K562 (cell line): ENCODE measurements around the gene MEF2D. TPM values are rescaled to one million over a fixed set of nuclear protein-coding genes. Genes with fewer than 3 reads are reported as not detected.
A peak's percentile ranks its signal among the peaks of the same experiment; 100 is the strongest.

Experiments used
- ATAC-seq: fragments of 200-7000 bp; cut with Tn5 transposase; 3 replicates; pipeline ENCODE4 v1.9.1; 2020; ENCODE audit warnings: moderate library complexity
- BruUV-seq: library from RNA; stranded (reverse); fragments of 400-500 nt; replicated peaks from 2 replicates; lab custom pipeline; 2021; lab: Mats Ljungman, UMichigan
- CTCF ChIA-PET: fragments of 300-600 bp; formaldehyde crosslinking; extraction: SDS; loops from one replicate; lab custom pipeline; 2021; ENCODE audit warnings: low intra/inter-chr PET ratio; lab: Yijun Ruan, JAX
- POLR2A ChIA-PET: fragments of 300-600, 350-650 bp; sonication (Branson Sonifier 250); formaldehyde crosslinking; extraction: SDS; loops from one replicate; lab custom pipeline; 2021; ENCODE audit warnings: antibody characterized with exemption, inconsistent platforms; lab: Yijun Ruan, JAX
- DNase-seq, 4 experiments: peaks; one replicate each; pipeline versions ENCODE4 v3.0.0 to v3.0.0-alpha.2; 2011 to 2018; ENCODE audit warnings: low spot score in 3 of 4, mixed read lengths in 3 of 4; ENCODE audit errors: extremely low read depth in 1 of 4
- FAIRE-seq: peaks from 2 replicates; lab custom pipeline; 2011; peaks lifted over from hg19 to GRCh38; lab: Jason Lieb, UNC
- H2AFZ ChIP-seq: 2 replicates; pipeline ENCODE4 v1.6.0; 2011; ENCODE audit warnings: low read depth, low read length, control low read depth, inconsistent platforms
- H3K27ac ChIP-seq: fragments of 200-600 bp; 3 replicates; pipeline ENCODE4 v1.8.0; 2011; ENCODE audit warnings: low read depth, mild to moderate bottlenecking, control low read depth, inconsistent platforms, low read length, moderate library complexity, mixed read lengths; ENCODE audit errors: extremely low read depth
- H3K27me3 ChIP-seq, 2 experiments: fragments of 300-600 bp in 1 of 2; 2 replicates in 1 of 2; 3 replicates in 1 of 2; pipeline versions ENCODE4 v1.6.0 to v1.8.0; 2011; ENCODE audit warnings: inconsistent platforms in 2 of 2, low read length in 2 of 2, mild to moderate bottlenecking in 1 of 2, mixed read lengths in 1 of 2, moderate library complexity in 1 of 2; ENCODE audit not compliant: control insufficient read depth in 2 of 2, insufficient read depth in 2 of 2
- H3K36me3 ChIP-seq: fragments of 300-600 bp; 3 replicates; pipeline ENCODE4 v1.8.0; 2011; ENCODE audit warnings: mild to moderate bottlenecking, low read length, inconsistent platforms; ENCODE audit not compliant: control insufficient read depth, insufficient read depth
- H3K4me1 ChIP-seq, 2 experiments: fragments of 200-600 bp in 1 of 2; replicated peaks in 1 of 2; 2 replicates in 1 of 2; 3 replicates in 1 of 2; pipeline versions ENCODE4 v1.5.1 to v1.8.0; 2011; ENCODE audit warnings: inconsistent platforms in 2 of 2, low read length in 2 of 2, mild to moderate bottlenecking in 1 of 2, mixed read lengths in 1 of 2, moderate library complexity in 1 of 2; ENCODE audit not compliant: control insufficient read depth in 2 of 2, insufficient read depth in 2 of 2
- H3K4me2 ChIP-seq: 2 replicates; pipeline ENCODE4 v1.6.1; 2011; ENCODE audit warnings: low read length, control low read depth, inconsistent platforms, mixed read lengths; ENCODE audit not compliant: insufficient read depth
- H3K4me3 ChIP-seq: fragments of 200-600 bp; sonication (generic), shearing (Covaris generic); 2 replicates; pipeline ENCODE4 v1.5.1; 2016; ENCODE audit warnings: control low read depth, inconsistent platforms
- H3K79me2 ChIP-seq: fragments of 200-600 bp; 3 replicates; pipeline ENCODE4 v1.8.0; 2011; ENCODE audit warnings: low read length, inconsistent platforms; ENCODE audit not compliant: control insufficient read depth, insufficient read depth
- H3K9ac ChIP-seq, 2 experiments: 2 replicates each; pipeline versions ENCODE4 v1.6.0 to v1.6.1; 2011; ENCODE audit warnings: low read depth in 2 of 2, low read length in 2 of 2, control low read depth in 1 of 2, inconsistent platforms in 1 of 2, mild to moderate bottlenecking in 1 of 2, mixed read lengths in 1 of 2; ENCODE audit not compliant: insufficient read depth in 1 of 2
- H3K9me1 ChIP-seq: one replicate; pipeline ENCODE4 v1.6.0; 2011; ENCODE audit warnings: inconsistent platforms, mild to moderate bottlenecking, low read length, moderate library complexity; ENCODE audit not compliant: control insufficient read depth, insufficient read depth
- H3K9me3 ChIP-seq: replicated peaks from 2 replicates; pipeline ENCODE4 v1.5.1; 2011; ENCODE audit warnings: low read depth, low read length, inconsistent platforms; ENCODE audit not compliant: control insufficient read depth, insufficient read depth
- H4K20me1 ChIP-seq: replicated peaks from 2 replicates; pipeline ENCODE4 v1.6.1; 2011; ENCODE audit warnings: low read length, inconsistent platforms, mixed read lengths; ENCODE audit not compliant: control insufficient read depth, insufficient read depth
- CTCFL ChIP-seq: IDR thresholded peaks from 2 replicates; pipeline ENCODE4 v1.6.1; 2011; ENCODE audit warnings: borderline replicate concordance, low read depth, mild to moderate bottlenecking, moderate library complexity, low read length; ENCODE audit not compliant: insufficient read depth, poor library complexity, severe bottlenecking
- DIDO1 ChIP-seq: fragments of 450-650 bp; IDR thresholded peaks from 2 replicates; pipeline ENCODE4 v1.6.1; 2016; ENCODE audit warnings: low read depth, missing biosample characterization, missing genetic modification characterization
- FOXO4 ChIP-seq: fragments of 450-650 bp; formaldehyde crosslinking; IDR thresholded peaks from 2 replicates; pipeline ENCODE4 v1.4.0; 2020; ENCODE audit warnings: mild to moderate bottlenecking, moderate library complexity
- PHF8 ChIP-seq: fragments of 200-600 bp; sonication (generic); IDR thresholded peaks from 2 replicates; pipeline ENCODE4 v1.6.1; 2012; ENCODE audit warnings: mixed run types, mild to moderate bottlenecking, inconsistent platforms, low read length, moderate library complexity, borderline replicate concordance
- RFX1 ChIP-seq: fragments of 450-650 bp; IDR thresholded peaks from 2 replicates; pipeline ENCODE4 v1.6.1; 2016; ENCODE audit warnings: mild to moderate bottlenecking, moderate library complexity
- SMARCA5 ChIP-seq: fragments of 450-650 bp; IDR thresholded peaks from 2 replicates; pipeline ENCODE4 v1.6.1; 2016
- TOE1 ChIP-seq, 2 experiments: fragments of 450-650 bp in 1 of 2; sonication (generic) in 1 of 2; formaldehyde crosslinking in 1 of 2; IDR thresholded peaks; 2 replicates each; pipeline versions ENCODE4 v1.7.1 to v1.8.0; 2016 to 2022; ENCODE audit warnings: borderline replicate concordance in 2 of 2, mild to moderate bottlenecking in 2 of 2, antibody characterized with exemption in 1 of 2, inconsistent platforms in 1 of 2, low read depth in 1 of 2, missing genetic modification reagents in 1 of 2, moderate library complexity in 1 of 2
- VEZF1 ChIP-seq: fragments of 200-800 bp; sonication (Bioruptor generic); IDR thresholded peaks from 2 replicates; pipeline ENCODE4 v1.6.1; 2017; ENCODE audit warnings: missing genetic modification characterization, missing compliant biosample characterization
- ZBTB7A ChIP-seq: IDR thresholded peaks from 2 replicates; pipeline ENCODE4 v1.6.1; 2011; ENCODE audit warnings: low read depth, mild to moderate bottlenecking, low read length, moderate library complexity, borderline replicate concordance; ENCODE audit not compliant: control insufficient read depth
- ZNF143 ChIP-seq: sonication (generic); formaldehyde crosslinking; IDR thresholded peaks from 2 replicates; pipeline ENCODE4 v1.9.0; 2022; ENCODE audit warnings: mild to moderate bottlenecking, missing genetic modification reagents
- ZNF253 ChIP-seq: fragments of 250-450 bp; sonication (Bioruptor Pico); conservative IDR thresholded peaks from 2 replicates; pipeline ENCODE4 v1.6.1; 2021; ENCODE audit warnings: mild to moderate bottlenecking
- ZNF395 ChIP-seq: fragments of 200-800 bp; sonication (Bioruptor generic); IDR thresholded peaks from 2 replicates; pipeline ENCODE4 v1.6.1; 2017; ENCODE audit warnings: missing genetic modification characterization, missing compliant biosample characterization
- WGBS: fragments of 100-300 bp; shearing (Covaris generic); methylation state at CpG from one replicate; pipeline ENCODE4 v1.1.6; 2016; ENCODE audit warnings: low coverage, mixed read lengths; ENCODE audit not compliant: insufficient coverage; ENCODE audit errors: missing lambda C conversion rate; 5-methylcytosine and 5-hydroxymethylcytosine counted together
- in situ Hi-C: fragments of 300-500 bp; cut with MboI; formaldehyde crosslinking; loops from 4 replicates; pipeline ENCODE4 v1.15.0; 2018; ENCODE audit warnings: inconsistent platforms, mixed read lengths
- intact Hi-C: fragments of 100-400 bp; cut with micrococcal nuclease; formaldehyde crosslinking; loops from 2 replicates; pipeline ENCODE4 v1.14.2; 2022
- polyA plus RNA-seq, 8 experiments: library from polyadenylated mRNA; depleted of rRNA in 4 of 8; stranded (reverse) in 5 of 8; unstranded in 3 of 8; fragments of >200 nt; fragmentation: Nextera tagmentation in 2 of 8; fragmentation: Illumina TruSeq in 1 of 8; extraction: Ambion mirVana in 2 of 8; extraction: Trizol in 1 of 8; gene quantifications; 2 replicates each; pipeline versions ENCODE4 v1.2.1 to v1.2.3, GENCODE V29; 2011 to 2014; ENCODE audit warnings: inconsistent platforms in 1 of 8, missing spikeins in 1 of 8
- total RNA-seq, 7 experiments: library from RNA; depleted of rRNA in 6 of 7; stranded (reverse); fragments of >200 nt in 6 of 7; fragmentation: Illumina TruSeq in 2 of 7; extraction: Trizol in 2 of 7; gene quantifications; 2 replicates each; pipeline versions ENCODE4 v1.2.1 to v1.2.3, GENCODE V29; 2011 to 2021; ENCODE audit warnings: low replicate concordance in 1 of 7

The MEF2D gene
- total and polyA plus RNA-seq, 9 of the 15 experiments (the other 6 are each of a cell fraction or from before 2014, with no cell fraction given), result 0.10 to 19.5 (median 2.6) TPM

GRCh38 chr1:156508955-156509234, 8.3 kb upstream of the MEF2D start (continued):
- TF ChIP-seq CTCFL (no peak), PHF8 (no peak), DIDO1 (tag) (no peak)

DNA sequence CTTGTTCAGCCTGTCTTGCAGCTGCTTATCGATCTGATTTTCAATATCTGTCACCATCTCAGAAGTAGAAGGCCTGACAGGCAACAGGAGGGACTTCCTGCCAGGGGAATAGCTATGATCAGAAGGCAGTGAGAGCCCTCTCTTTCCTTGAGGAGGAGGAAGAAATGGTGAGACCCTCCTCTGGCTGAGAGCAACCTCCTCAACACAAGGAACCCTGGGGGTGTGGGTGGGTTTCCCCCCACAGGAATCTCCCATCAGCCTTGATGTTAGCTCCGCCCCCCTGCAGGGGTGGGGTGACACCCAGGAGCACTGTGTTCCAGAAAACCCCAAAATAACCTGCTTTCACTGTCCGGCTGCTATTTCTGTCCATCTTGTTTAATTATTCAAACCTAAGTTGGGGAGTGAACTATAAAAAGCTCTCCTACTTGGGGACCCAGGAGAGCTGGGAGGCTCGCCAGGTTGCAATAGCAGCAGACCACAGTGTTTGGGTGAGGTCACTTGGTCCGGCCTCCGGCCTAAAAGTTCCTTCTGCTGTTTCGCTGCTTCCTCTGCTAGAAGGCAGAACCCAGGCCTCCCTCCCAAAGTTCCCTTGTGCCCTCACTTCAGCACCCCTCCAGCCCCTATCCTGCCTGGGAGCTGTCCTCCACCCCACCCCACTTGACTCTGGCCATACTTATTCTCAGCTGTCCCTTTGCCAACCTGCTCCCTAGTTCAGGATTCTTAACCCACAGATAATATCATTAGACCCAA, 7.8 kb upstream of the MEF2D start:
- H3K4me3 ChIP-seq, result no peak overlapping the region
- WGBS, result 54% methylated on average over 7 of the region's 7 CpGs
- no peaks in the 10 kb centered on the region for H3K79me2 ChIP-seq
- H3K4me2 ChIP-seq, result peak overlapping the region; percentile 30
- ATAC-seq (no peak), FAIRE-seq (no peak), DNase-seq (peak in 1 of 4 experiments; percentile 29)
- no peaks in the 10 kb centered on the region for H4K20me1 ChIP-seq
- H3K9me3 ChIP-seq, result no peaks in the 10 kb centered on the region
- POLR2A ChIA-PET, result interaction anchor here (0.6 to 2.5 kb wide), 11 partner anchors 9 to 409 kb away, joined by 3 to 15 read pairs (median 4); no protein-coding TSS in a partner anchor
- BruUV-seq, result no TSS peak
- CTCF ChIA-PET, result no interaction called here
- intact Hi-C loops, result loop anchor here (5.0 kb wide), 1 partner anchor 396 kb away; the partner anchor contains the start of gene LMNA
- H3K9ac ChIP-seq, result peak overlapping the region; percentile 13 to 53; a peak in 2 of 4 replicates
- H2AFZ ChIP-seq, result peak overlapping the region; percentile 83
- in situ Hi-C loops, result no loop called here
- H3K4me1 ChIP-seq, result peaks cover 23 to 34% of the 10 kb centered on the region in 2 experiments
- H3K27me3 ChIP-seq, result peaks cover 0 to 5% of the 10 kb centered on the region in 2 experiments; a peak in 2 of 5 replicates
- H3K9me1 ChIP-seq, result peaks cover 3% of the 10 kb centered on the region
- H3K27ac ChIP-seq, result no peak overlapping the region
- no peaks in the 10 kb centered on the region for H3K36me3 ChIP-seq
- no peak for TF ChIP-seq TOE1 (IDR thresholded peaks at IDR 0.05; ENCODE audit: borderline replicate concordance)
- TF ChIP-seq TOE1 (CRISPR knock-in tag; IDR thresholded peaks at IDR 0.05; ENCODE audit: borderline replicate concordance, low read depth), result no peak
- 0 out of 2 replicates have a peak, but pooled peaks have one; percentile 34 for TF ChIP-seq ZBTB7A
- no peak for TF ChIP-seq FOXO4 (CRISPR knock-in tag)
- no peak for TF ChIP-seq ZNF143 (CRISPR knock-in tag)
- TF ChIP-seq RFX1, result no peak
- no peak for TF ChIP-seq ZNF395
- TF ChIP-seq VEZF1 (CRISPR knock-in tag), result peak; percentile 28; the same call in 1 of the 2 replicates
- TF ChIP-seq SMARCA5, result no peak
- no peak for TF ChIP-seq ZNF253 (CRISPR knock-in tag)
